GM18508 (cell line): ENCODE results near the gene THOC1.

ENCODE experiments used
- ATAC-seq: cut with Tn5 transposase; IDR thresholded peaks from one replicate; pipeline ENCODE4 v1.9.1; 2021; ENCODE audit warnings: moderate number of reproducible peaks; ENCODE audit not compliant: insufficient read depth, unreplicated experiment

The THOC1 gene

GRCh38 chr18:225745-226144 lies 42.1 kb downstream of the THOC1 start:
- ATAC-seq: no peak

- ATAC-seq: no peak
Measured at GRCh38 chr18:220708-221107, 47.1 kb downstream of the THOC1 start.

- ATAC-seq: no peak
Measured at GRCh38 chr18:217532-218336, 50.1 kb downstream of the THOC1 start.

GRCh38 chr18:215448-216010 lies 52.3 kb downstream of the THOC1 start:
- no peak for ATAC-seq

GRCh38 chr18:213966-214365 lies 53.9 kb downstream of the THOC1 start:
- ATAC-seq: no peak

GRCh38 chr18:213505-213904 lies 54.3 kb downstream of the THOC1 start:
- ATAC-seq: no peak

- ATAC-seq: no peak
Measured at GRCh38 chr18:212780-213179, 55.1 kb downstream of the THOC1 start.

- no peak for ATAC-seq
Measured at GRCh38 chr18:211582-211981, 56.3 kb downstream of the THOC1 start.

- no peak for ATAC-seq
Measured at GRCh38 chr18:210733-211132, 57.1 kb downstream of the THOC1 start.

GRCh38 chr18:210075-210474 lies 57.8 kb downstream of the THOC1 start:
- ATAC-seq: no peak

- ATAC-seq: no peak
Measured at GRCh38 chr18:199768-200167, 68.1 kb downstream of the THOC1 start.

- ATAC-seq: no peak
Measured at GRCh38 chr18:199214-199613, 68.6 kb downstream of the THOC1 start.

- ATAC-seq: no peak
Measured at GRCh38 chr18:195651-196050, 72.2 kb downstream of the THOC1 start.

GRCh38 chr18:192801-193200 lies 75.0 kb downstream of the THOC1 start:
- ATAC-seq: no peak

GRCh38 chr18:191725-192124 lies 76.1 kb downstream of the THOC1 start:
- no peak for ATAC-seq

GRCh38 chr18:189254-189653 lies 78.6 kb downstream of the THOC1 start:
- ATAC-seq: no peak

- no peak for ATAC-seq
Measured at GRCh38 chr18:183769-184168, 84.1 kb downstream of the THOC1 start.

- ATAC-seq: no peak
Measured at GRCh38 chr18:181711-182110, 86.1 kb downstream of the THOC1 start.

GRCh38 chr18:179499-179898 lies 88.3 kb downstream of the THOC1 start:
- no peak for ATAC-seq

- ATAC-seq: no peak
Measured at GRCh38 chr18:172361-172760, 95.5 kb downstream of the THOC1 start.
